ENCODE data around the gene ONECUT1.

ONECUT1 gene

GRCh38 chr15:52718551-52718950, 71.6 kb downstream of the ONECUT1 start (continued):
- TF ChIP-seq BACH2 (CRISPR knock-in tag; IDR thresholded peaks at IDR 0.05; ENCODE audit: borderline replicate concordance), result no peak
- TF ChIP-seq ZFP3 (CRISPR knock-in tag; IDR thresholded peaks at IDR 0.05), result no peak
- no peak for TF ChIP-seq RARB (CRISPR knock-in tag; IDR thresholded peaks at IDR 0.05)
- no peak for TF ChIP-seq ZNF565 (CRISPR knock-in tag; conservative IDR thresholded peaks at IDR 0.05; ENCODE audit: low read depth)
- no peak for TF ChIP-seq ZC3H10 (CRISPR knock-in tag; IDR thresholded peaks at IDR 0.05)
- no peak for TF ChIP-seq CSRNP3 (CRISPR knock-in tag; IDR thresholded peaks at IDR 0.05)
- TF ChIP-seq CREB5 (CRISPR knock-in tag; IDR thresholded peaks at IDR 0.05; ENCODE audit: low read depth), result no peak

- no peak for ATAC-seq
- TF ChIP-seq PPARA (CRISPR knock-in tag; IDR thresholded peaks at IDR 0.05; ENCODE audit: borderline replicate concordance) (no peak), OSR1 (CRISPR knock-in tag; IDR thresholded peaks at IDR 0.05) (no peak), ZNF565 (CRISPR knock-in tag; conservative IDR thresholded peaks at IDR 0.05; ENCODE audit: low read depth) (no peak), TOX (CRISPR knock-in tag; IDR thresholded peaks at IDR 0.05; ENCODE audit: borderline replicate concordance) (no peak), POU6F1 (CRISPR knock-in tag; IDR thresholded peaks at IDR 0.05; ENCODE audit: borderline replicate concordance, low read depth) (no peak), ZFP30 (CRISPR knock-in tag; IDR thresholded peaks at IDR 0.05) (no peak), ZC3H10 (CRISPR knock-in tag; IDR thresholded peaks at IDR 0.05) (no peak), ISL1 (CRISPR knock-in tag; IDR thresholded peaks at IDR 0.05) (no peak), TSHZ2 (CRISPR knock-in tag; IDR thresholded peaks at IDR 0.05) (no peak), ZFP3 (CRISPR knock-in tag; IDR thresholded peaks at IDR 0.05) (no peak), SNAI2 (CRISPR knock-in tag; IDR thresholded peaks at IDR 0.05) (no peak), BACH2 (CRISPR knock-in tag; IDR thresholded peaks at IDR 0.05; ENCODE audit: borderline replicate concordance) (no peak), ESRRG (CRISPR knock-in tag; IDR thresholded peaks at IDR 0.05) (no peak)
These were observed 72.2 kb downstream of the ONECUT1 start for GRCh38 chr15:52717924-52718323.

- no peak for TF ChIP-seq ZNF8 (CRISPR knock-in tag; IDR thresholded peaks at IDR 0.05)
- no peak for TF ChIP-seq POU6F1 (CRISPR knock-in tag; IDR thresholded peaks at IDR 0.05; ENCODE audit: borderline replicate concordance, low read depth)
- no peak for TF ChIP-seq TOX (CRISPR knock-in tag; IDR thresholded peaks at IDR 0.05; ENCODE audit: borderline replicate concordance)
- TF ChIP-seq ISL1 (CRISPR knock-in tag; IDR thresholded peaks at IDR 0.05), result no peak
- no peak for TF ChIP-seq ZNF70 (CRISPR knock-in tag; IDR thresholded peaks at IDR 0.05)
- no peak for TF ChIP-seq ZFP3 (CRISPR knock-in tag; IDR thresholded peaks at IDR 0.05)
- TF ChIP-seq SNAI2 (CRISPR knock-in tag; IDR thresholded peaks at IDR 0.05), result no peak
- no peak for ATAC-seq
These were observed 72.7 kb downstream of the ONECUT1 start for GRCh38 chr15:52717481-52717880.

- TF ChIP-seq RARB (CRISPR knock-in tag; IDR thresholded peaks at IDR 0.05) (no peak), ESRRG (CRISPR knock-in tag; IDR thresholded peaks at IDR 0.05) (no peak), ZFP30 (CRISPR knock-in tag; IDR thresholded peaks at IDR 0.05) (no peak), TCF4 (CRISPR knock-in tag; IDR thresholded peaks at IDR 0.05; ENCODE audit: borderline replicate concordance) (no peak), OSR1 (CRISPR knock-in tag; IDR thresholded peaks at IDR 0.05) (no peak)
- ATAC-seq, result no peak
These were observed 73.6 kb downstream of the ONECUT1 start for GRCh38 chr15:52716536-52716935.

Measured in SK-N-SH treated with all-trans-retinoic acid at 6 μM for 48 hours (cell line).